HG03097 (cell line): Measurements from ENCODE around the gene AGMO.

Experiments used
- ATAC-seq: cut with Tn5 transposase; IDR thresholded peaks from one replicate; pipeline ENCODE4 v1.9.1; 2021; ENCODE audit not compliant: unreplicated experiment, low FRiP score

The AGMO gene

GRCh38 chr7:15504351-15504750, 57.5 kb downstream of the AGMO start:
- no peak for ATAC-seq

- ATAC-seq, result no peak
Measured at GRCh38 chr7:15503603-15504290, 58.1 kb downstream of the AGMO start.

- no peak for ATAC-seq
Measured at GRCh38 chr7:15498465-15498864, 63.4 kb downstream of the AGMO start.

GRCh38 chr7:15495170-15495569, 66.6 kb downstream of the AGMO start:
- ATAC-seq, result no peak

- no peak for ATAC-seq
Measured at GRCh38 chr7:15494711-15495110, 67.1 kb downstream of the AGMO start.

GRCh38 chr7:15491361-15491760, 70.5 kb downstream of the AGMO start:
- no peak for ATAC-seq

- ATAC-seq, result no peak
Measured at GRCh38 chr7:15490291-15490690, 71.5 kb downstream of the AGMO start.

GRCh38 chr7:15489861-15490260, 72.0 kb downstream of the AGMO start:
- no peak for ATAC-seq

- ATAC-seq, result no peak
Measured at GRCh38 chr7:15489383-15489782, 72.4 kb downstream of the AGMO start.

- no peak for ATAC-seq
Measured at GRCh38 chr7:15488401-15488800, 73.4 kb downstream of the AGMO start.

GRCh38 chr7:15487896-15488295, 73.9 kb downstream of the AGMO start:
- no peak for ATAC-seq

- no peak for ATAC-seq
Measured at GRCh38 chr7:15485998-15486397, 75.8 kb downstream of the AGMO start.

- ATAC-seq, result no peak
Measured at GRCh38 chr7:15485431-15485830, 76.4 kb downstream of the AGMO start.

- no peak for ATAC-seq
Measured at GRCh38 chr7:15481132-15481531, 80.7 kb downstream of the AGMO start.

- no peak for ATAC-seq
Measured at GRCh38 chr7:15478401-15478800, 83.4 kb downstream of the AGMO start.

- no peak for ATAC-seq
Measured at GRCh38 chr7:15476531-15476918, 85.3 kb downstream of the AGMO start.

GRCh38 chr7:15475808-15476530, 85.8 kb downstream of the AGMO start:
- no peak for ATAC-seq

- no peak for ATAC-seq
Measured at GRCh38 chr7:15471669-15471950, 90.2 kb downstream of the AGMO start.

- no peak for ATAC-seq
Measured at GRCh38 chr7:15470825-15471668, 90.8 kb downstream of the AGMO start.

- no peak for ATAC-seq
Measured at GRCh38 chr7:15464667-15465121, 97.1 kb downstream of the AGMO start.

GRCh38 chr7:15463801-15464666, 97.8 kb downstream of the AGMO start:
- ATAC-seq, result no peak
